HCT116 (cell line): Measurements from ENCODE around the gene CLASP1. TPM values are rescaled to one million over a fixed set of nuclear protein-coding genes. Genes with fewer than 3 reads are reported as not detected.

Source experiments
- ATAC-seq: fragments of 200-7000 bp; cut with Tn5 transposase; 2 replicates; pipeline ENCODE4 v1.9.1; 2020; ENCODE audit warnings: mild to moderate bottlenecking, moderate library complexity
- BruUV-seq: library from RNA; stranded (reverse); fragments of 400-500 nt; replicated peaks from 2 replicates; lab custom pipeline; 2021; lab: Mats Ljungman, UMichigan
- CTCF ChIA-PET: fragments of 300-600 bp; sonication (Branson Sonifier 250); formaldehyde crosslinking; loops from one replicate; lab custom pipeline; 2021; ENCODE audit warnings: antibody characterized with exemption; lab: Charles Lee
- POLR2A ChIA-PET: fragments of 300-600, 350-600 bp; sonication (Branson Sonifier 250); formaldehyde crosslinking; loops from one replicate; lab custom pipeline; 2021; ENCODE audit warnings: antibody characterized with exemption; lab: Charles Lee
- RAD21 ChIA-PET, 2 experiments: fragments of 300-600 bp; sonication (Branson Sonifier 250); formaldehyde crosslinking; loops; one replicate each; lab custom pipeline; 2023; ENCODE audit warnings: low total read pairs in 2 of 2; ENCODE audit not compliant: uncharacterized antibody in 2 of 2, unreplicated experiment in 2 of 2, low non-redundant PET in 1 of 2; lab: Charles Lee
- DNase-seq: peaks from one replicate; pipeline ENCODE4 v3.0.0-alpha.2; 2010; ENCODE audit warnings: low read depth, low spot score
- H2AFZ ChIP-seq: fragments of 200-600 bp; shearing (Covaris generic), sonication (generic); 2 replicates; pipeline ENCODE4 v1.6.1; 2017; ENCODE audit warnings: low read depth, mixed run types, mixed read lengths, antibody characterized with exemption, low read length; ENCODE audit not compliant: poor library complexity, severe bottlenecking
- H3K27ac ChIP-seq: 2 replicates; pipeline ENCODE4 v1.5.1; 2012; ENCODE audit warnings: low read depth, low read length
- H3K27me3 ChIP-seq: fragments of 200-600 bp; sonication (generic); 2 replicates; pipeline ENCODE4 v1.6.1; 2016; ENCODE audit warnings: mixed run types, low read length, mixed read lengths; ENCODE audit not compliant: insufficient read depth
- H3K36me3 ChIP-seq, 2 experiments: fragments of 200-500 bp in 1 of 2; fragments of 200-600 bp in 1 of 2; sonication (Bioruptor generic) in 1 of 2; sonication (generic) in 1 of 2; 2 replicates each; pipeline versions ENCODE4 v1.5.1 to v1.6.1; 2014 to 2016; ENCODE audit warnings: low read length in 2 of 2, inconsistent platforms in 1 of 2, mixed read lengths in 1 of 2, mixed run types in 1 of 2; ENCODE audit not compliant: insufficient read depth in 2 of 2, control insufficient read depth in 1 of 2
- H3K4me1 ChIP-seq, 2 experiments: fragments of 200-600 bp in 1 of 2; sonication (generic) in 1 of 2; 2 replicates each; pipeline versions ENCODE4 v1.5.1 to v1.6.1; 2012 to 2017; ENCODE audit warnings: low read length in 2 of 2, inconsistent platforms in 1 of 2, mild to moderate bottlenecking in 1 of 2, mixed read lengths in 1 of 2, mixed run types in 1 of 2, moderate library complexity in 1 of 2; ENCODE audit not compliant: insufficient read depth in 2 of 2, control insufficient read depth in 1 of 2
- H3K4me2 ChIP-seq: fragments of 200-600 bp; sonication (generic); 2 replicates; pipeline ENCODE4 v1.6.1; 2017; ENCODE audit warnings: mixed run types, low read length, mixed read lengths
- H3K4me3 ChIP-seq, 2 experiments: fragments of 200-600 bp in 1 of 2; sonication (generic) in 1 of 2; replicated peaks in 1 of 2; 2 replicates each; pipeline ENCODE4 v1.5.1; 2011 to 2016; ENCODE audit warnings: low read length in 2 of 2, control low read depth in 1 of 2, low read depth in 1 of 2, mild to moderate bottlenecking in 1 of 2, mixed read lengths in 1 of 2, mixed run types in 1 of 2
- H3K79me2 ChIP-seq: fragments of 200-600 bp; sonication (generic); 2 replicates; pipeline ENCODE4 v1.6.1; 2017; ENCODE audit warnings: mild to moderate bottlenecking, mixed run types, low read length, moderate library complexity, mixed read lengths; ENCODE audit not compliant: insufficient read depth
- H3K9ac ChIP-seq: fragments of 200-600 bp; sonication (generic); 2 replicates; pipeline ENCODE4 v1.6.1; 2016; ENCODE audit warnings: low read length, mixed read lengths
- H3K9me2 ChIP-seq: fragments of 200-600 bp; sonication (generic), shearing (Covaris generic); 2 replicates; pipeline ENCODE4 v1.6.1; 2017; ENCODE audit warnings: mixed run types, mild to moderate bottlenecking, moderate library complexity; ENCODE audit not compliant: insufficient read depth
- H3K9me3 ChIP-seq, 2 experiments: fragments of 200-500 bp in 1 of 2; fragments of 200-600 bp in 1 of 2; sonication (Bioruptor generic) in 1 of 2; sonication (generic) in 1 of 2; 2 replicates each; pipeline ENCODE4 v1.6.1; 2014 to 2017; ENCODE audit warnings: low read length in 2 of 2, mixed read lengths in 2 of 2, inconsistent platforms in 1 of 2, low read depth in 1 of 2, mild to moderate bottlenecking in 1 of 2, mixed run types in 1 of 2, moderate library complexity in 1 of 2; ENCODE audit not compliant: control insufficient read depth in 1 of 2, insufficient read depth in 1 of 2
- H4K20me1 ChIP-seq: fragments of 200-600 bp; sonication (generic), shearing (Covaris generic); 2 replicates; pipeline ENCODE4 v1.6.1; 2017; ENCODE audit warnings: mixed run types, mild to moderate bottlenecking, moderate library complexity; ENCODE audit not compliant: insufficient read depth
- CBX3 ChIP-seq: IDR thresholded peaks from 2 replicates; pipeline ENCODE4 v1.6.1; 2012; ENCODE audit warnings: low read depth
- CTCF ChIP-seq, 3 experiments: fragments of 200-600 bp in 1 of 3; sonication (generic) in 1 of 3; IDR thresholded peaks in 2 of 3; conservative IDR thresholded peaks in 1 of 3; 2 replicates each; pipeline ENCODE4 v1.5.1; 2012 to 2017; ENCODE audit warnings: low read depth in 2 of 3, low read length in 2 of 3, antibody characterized with exemption in 1 of 3, borderline replicate concordance in 1 of 3, control low read depth in 1 of 3, mild to moderate bottlenecking in 1 of 3, mixed read lengths in 1 of 3, mixed run types in 1 of 3, moderate library complexity in 1 of 3; ENCODE audit not compliant: insufficient read depth in 1 of 3
- EGR1 ChIP-seq: IDR thresholded peaks from 2 replicates; pipeline ENCODE4 v1.6.1; 2012; ENCODE audit warnings: low read depth
- EZH2 ChIP-seq: fragments of 200-600 bp; sonication (generic); IDR thresholded peaks from 2 replicates; pipeline ENCODE4 v1.6.1; 2017; ENCODE audit warnings: antibody characterized with exemption, mixed run types
- EZH2phosphoT487 ChIP-seq: fragments of 200-600 bp; IDR thresholded peaks from 2 replicates; pipeline ENCODE4 v1.6.1; 2018; ENCODE audit warnings: antibody characterized with exemption, borderline replicate concordance
- FOSL1 ChIP-seq: IDR thresholded peaks from 2 replicates; pipeline ENCODE4 v1.6.1; 2012; ENCODE audit warnings: low read depth
- POLR2AphosphoS5 ChIP-seq: IDR thresholded peaks from 2 replicates; pipeline ENCODE4 v1.6.1; 2011; ENCODE audit warnings: mild to moderate bottlenecking, low read depth, low read length, moderate library complexity
- SP1 ChIP-seq: IDR thresholded peaks from 2 replicates; pipeline ENCODE4 v1.6.1; 2012; ENCODE audit warnings: low read depth
- SRF ChIP-seq: IDR thresholded peaks from 2 replicates; pipeline ENCODE4 v1.6.1; 2012; ENCODE audit warnings: low read depth
- TCF7L2 ChIP-seq: IDR thresholded peaks from 2 replicates; pipeline ENCODE4 v1.7.0; 2011; ENCODE audit warnings: borderline replicate concordance, inconsistent platforms; ENCODE audit not compliant: insufficient read depth, insufficient read length; ENCODE audit errors: extremely low read depth
- YY1 ChIP-seq: IDR thresholded peaks from 2 replicates; pipeline ENCODE4 v1.6.1; 2011; ENCODE audit warnings: low read length, low read depth, moderate library complexity, mild to moderate bottlenecking; ENCODE audit not compliant: insufficient replicate concordance; ENCODE audit errors: extremely low read depth
- ZBTB33 ChIP-seq: IDR thresholded peaks from 2 replicates; pipeline ENCODE4 v1.6.1; 2011; ENCODE audit warnings: mild to moderate bottlenecking, low read length, moderate library complexity; ENCODE audit not compliant: insufficient replicate concordance; ENCODE audit errors: extremely low read depth
- ZFX ChIP-seq: fragments of 450-650 bp; IDR thresholded peaks from 2 replicates; pipeline ENCODE4 v1.6.1; 2017
- ZNF274 ChIP-seq: fragments of 200-500 bp; sonication (Bioruptor generic); IDR thresholded peaks from 2 replicates; pipeline ENCODE4 v1.6.1; 2014; ENCODE audit warnings: mild to moderate bottlenecking, low read depth, low read length, inconsistent platforms
- intact Hi-C: fragments of 100-400 bp; cut with micrococcal nuclease; formaldehyde crosslinking; loops from 2 replicates; pipeline ENCODE4 v1.10.0; 2022
- total RNA-seq: library from RNA; stranded (reverse); gene quantifications from one replicate; pipeline ENCODE4 v1.2.1, GENCODE V29; 2021; ENCODE audit not compliant: unreplicated experiment
- TF ChIP-seq, protein P1 (sequence below): IDR thresholded peaks from 2 replicates; pipeline ENCODE4 v1.6.1; 2012; ENCODE audit warnings: low read depth

CLASP1 gene
- total RNA-seq, 1 experiment from 2014 or later = 41.9 TPM

DNA sequence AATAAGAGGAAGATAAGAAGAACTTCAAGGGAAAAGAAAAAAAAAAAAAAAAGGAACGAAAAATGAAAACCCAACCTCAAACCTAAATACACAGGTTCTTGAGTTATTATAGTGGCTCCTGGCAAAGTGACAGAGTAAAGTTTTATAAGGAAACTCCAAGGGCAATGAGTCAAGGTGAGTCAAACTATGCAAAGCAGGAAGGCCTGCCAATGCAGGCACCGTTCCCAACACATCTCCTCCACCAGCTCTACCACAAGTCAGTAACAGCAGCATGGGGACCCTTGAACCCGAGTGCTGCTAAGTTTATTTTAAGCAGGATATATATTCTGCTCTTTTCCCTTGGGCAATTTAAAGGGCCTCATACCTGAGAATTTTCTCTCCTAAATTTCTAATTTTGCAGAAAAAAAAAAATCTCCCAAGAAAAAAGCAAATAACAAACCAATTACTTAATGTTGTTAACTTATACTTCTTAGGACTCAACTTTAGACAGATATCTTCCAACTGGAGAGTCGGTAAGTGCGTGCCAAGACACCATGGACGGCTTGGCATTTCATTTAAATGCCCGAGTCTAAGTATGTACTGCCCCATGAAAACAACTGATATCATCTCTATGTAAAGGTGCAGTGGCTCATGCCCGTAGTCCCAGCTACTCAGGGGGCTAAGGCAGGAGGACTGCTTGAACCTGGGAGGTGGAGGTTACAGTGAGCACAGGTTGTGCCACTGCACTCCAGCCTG, 288.5 kb downstream of the CLASP1 start:
- Histone ChIP-seq H3K9ac (no peak overlapping the region), H3K4me1 (peaks cover 0 to 9% of the 10 kb centered on the region in 2 experiments; a peak in 1 of 4 replicates)

More for the DNA sequence above, 288.5 kb downstream of the CLASP1 start:
- intact Hi-C loops = no loop called here
- Histone ChIP-seq H3K27me3 (no peaks in the 10 kb centered on the region), H2AFZ (no peak overlapping the region), H3K4me3 (no peak overlapping the region), H3K9me2 (no peaks in the 10 kb centered on the region), H3K79me2 (no peaks in the 10 kb centered on the region), H3K4me2 (no peak overlapping the region), H3K36me3 (peaks cover 0 to 5% of the 10 kb centered on the region in 2 experiments; a peak in 1 of 4 replicates), H3K9me3 (no peaks in the 10 kb centered on the region), H3K27ac (no peak overlapping the region), H4K20me1 (peaks cover 4% of the 10 kb centered on the region; the same call in 1 of the 2 replicates)
- ChIA-PET RAD21 (no interaction called here), CTCF (interaction anchor here (1.0 to 3.4 kb wide), 3 partner anchors 229 to 265 kb away, joined by 3 to 13 read pairs (median 11); no protein-coding TSS in a partner anchor), POLR2A (no interaction called here)
- no peak for TF ChIP-seq CBX3
- TF ChIP-seq POLR2AphosphoS5 = no peak
- TF ChIP-seq SRF = no peak
- TF ChIP-seq, protein P1, sequence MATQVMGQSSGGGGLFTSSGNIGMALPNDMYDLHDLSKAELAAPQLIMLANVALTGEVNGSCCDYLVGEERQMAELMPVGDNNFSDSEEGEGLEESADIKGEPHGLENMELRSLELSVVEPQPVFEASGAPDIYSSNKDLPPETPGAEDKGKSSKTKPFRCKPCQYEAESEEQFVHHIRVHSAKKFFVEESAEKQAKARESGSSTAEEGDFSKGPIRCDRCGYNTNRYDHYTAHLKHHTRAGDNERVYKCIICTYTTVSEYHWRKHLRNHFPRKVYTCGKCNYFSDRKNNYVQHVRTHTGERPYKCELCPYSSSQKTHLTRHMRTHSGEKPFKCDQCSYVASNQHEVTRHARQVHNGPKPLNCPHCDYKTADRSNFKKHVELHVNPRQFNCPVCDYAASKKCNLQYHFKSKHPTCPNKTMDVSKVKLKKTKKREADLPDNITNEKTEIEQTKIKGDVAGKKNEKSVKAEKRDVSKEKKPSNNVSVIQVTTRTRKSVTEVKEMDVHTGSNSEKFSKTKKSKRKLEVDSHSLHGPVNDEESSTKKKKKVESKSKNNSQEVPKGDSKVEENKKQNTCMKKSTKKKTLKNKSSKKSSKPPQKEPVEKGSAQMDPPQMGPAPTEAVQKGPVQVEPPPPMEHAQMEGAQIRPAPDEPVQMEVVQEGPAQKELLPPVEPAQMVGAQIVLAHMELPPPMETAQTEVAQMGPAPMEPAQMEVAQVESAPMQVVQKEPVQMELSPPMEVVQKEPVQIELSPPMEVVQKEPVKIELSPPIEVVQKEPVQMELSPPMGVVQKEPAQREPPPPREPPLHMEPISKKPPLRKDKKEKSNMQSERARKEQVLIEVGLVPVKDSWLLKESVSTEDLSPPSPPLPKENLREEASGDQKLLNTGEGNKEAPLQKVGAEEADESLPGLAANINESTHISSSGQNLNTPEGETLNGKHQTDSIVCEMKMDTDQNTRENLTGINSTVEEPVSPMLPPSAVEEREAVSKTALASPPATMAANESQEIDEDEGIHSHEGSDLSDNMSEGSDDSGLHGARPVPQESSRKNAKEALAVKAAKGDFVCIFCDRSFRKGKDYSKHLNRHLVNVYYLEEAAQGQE = no peak
- TF ChIP-seq ZBTB33 = no peak
- no peak for TF ChIP-seq ZFX
- TF ChIP-seq EGR1 = no peak
- TF ChIP-seq YY1 = no peak
- TF ChIP-seq TCF7L2 = no peak
- 0 out of 2 replicates have a peak, but pooled peaks have one; percentile 7 for TF ChIP-seq SP1
- no peak for TF ChIP-seq ZNF274
- peak; percentile 70 for TF ChIP-seq FOSL1
- TF ChIP-seq EZH2 = no peak
- no peak for TF ChIP-seq CTCF (IDR thresholded peaks at IDR 0.05 in 2 of 3, conservative IDR thresholded peaks at IDR 0.05 in 1 of 3; ENCODE audit: borderline replicate concordance in 1 of 3, insufficient read depth in 1 of 3, low read depth in 2 of 3, low read length in 2 of 3)
- no peak for TF ChIP-seq EZH2phosphoT487
- ATAC-seq (no peak), DNase-seq (no peak)
- BruUV-seq = no TSS peak
